HepG2 (cell line): Measurements from ENCODE around the gene MTR. TPM values are rescaled to one million over a fixed set of nuclear protein-coding genes. Genes with fewer than 3 reads are reported as not detected.

Source experiments
- ATAC-seq: fragments of 200-7000 bp; cut with Tn5 transposase; 3 replicates; pipeline ENCODE4 v1.9.1; 2020; ENCODE audit warnings: mild to moderate bottlenecking, moderate library complexity
- BruUV-seq: library from RNA; stranded (reverse); fragments of 400-500 nt; replicated peaks from 2 replicates; lab custom pipeline; 2021; lab: Mats Ljungman, UMichigan
- CTCF ChIA-PET: fragments of 300-600 bp; formaldehyde crosslinking; extraction: SDS; loops from one replicate; lab custom pipeline; 2021; ENCODE audit warnings: low total read pairs, inconsistent platforms, low intra/inter-chr PET ratio; lab: Yijun Ruan, JAX
- POLR2A ChIA-PET: fragments of 350-600 bp; sonication (Branson Sonifier 250); formaldehyde crosslinking; loops from one replicate; lab custom pipeline; 2020; ENCODE audit warnings: antibody characterized with exemption, inconsistent platforms; lab: Yijun Ruan, JAX
- DNase-seq: peaks from one replicate; pipeline ENCODE4 v3.0.0-alpha.2; 2015; ENCODE audit warnings: low spot score
- FAIRE-seq: peaks from 3 replicates; lab custom pipeline; 2011; peaks lifted over from hg19 to GRCh38; lab: Jason Lieb, UNC
- H2AFZ ChIP-seq: one replicate; pipeline ENCODE4 v1.6.1; 2011; ENCODE audit warnings: low read length, inconsistent platforms
- H3K27ac ChIP-seq: fragments of 300-600 bp; 3 replicates; pipeline ENCODE4 v1.8.0; 2011; ENCODE audit warnings: mixed run types, mild to moderate bottlenecking, mixed read lengths, low read length, inconsistent platforms; ENCODE audit not compliant: insufficient read depth; ENCODE audit errors: extremely low read length
- H3K27me3 ChIP-seq, 2 experiments: fragments of 200-600 bp in 1 of 2; 2 replicates in 1 of 2; 3 replicates in 1 of 2; pipeline versions ENCODE4 v1.6.0 to v1.8.0; 2011; ENCODE audit warnings: low read length in 2 of 2, mild to moderate bottlenecking in 2 of 2, moderate library complexity in 2 of 2, inconsistent platforms in 1 of 2; ENCODE audit not compliant: insufficient read depth in 2 of 2, control insufficient read depth in 1 of 2
- H3K36me3 ChIP-seq, 2 experiments: fragments of 200-600 bp in 1 of 2; replicated peaks in 1 of 2; 2 replicates in 1 of 2; 3 replicates in 1 of 2; pipeline versions ENCODE4 v1.5.1 to v1.8.0; 2011; ENCODE audit warnings: low read length in 2 of 2, inconsistent platforms in 1 of 2; ENCODE audit not compliant: insufficient read depth in 2 of 2, control insufficient read depth in 1 of 2
- H3K4me1 ChIP-seq: 2 replicates; pipeline ENCODE4 v1.5.1; 2012; ENCODE audit warnings: low read length, inconsistent platforms; ENCODE audit not compliant: insufficient read depth
- H3K4me2 ChIP-seq: 2 replicates; pipeline ENCODE4 v1.6.0; 2011; ENCODE audit warnings: low read depth, low read length, inconsistent platforms
- H3K4me3 ChIP-seq, 3 experiments: fragments of 200-600 bp in 1 of 3; sonication (generic), shearing (Covaris generic) in 1 of 3; replicated peaks in 1 of 3; 2 replicates each; pipeline ENCODE4 v1.5.1; 2011 to 2016; ENCODE audit warnings: low read length in 3 of 3, inconsistent platforms in 2 of 3, low read depth in 2 of 3, mild to moderate bottlenecking in 2 of 3, control low read depth in 1 of 3, mixed read lengths in 1 of 3; ENCODE audit not compliant: insufficient read depth in 1 of 3
- H3K79me2 ChIP-seq: one replicate; pipeline ENCODE4 v1.6.1; 2011; ENCODE audit warnings: low read length, inconsistent platforms; ENCODE audit not compliant: insufficient read depth
- H3K9ac ChIP-seq: 2 replicates; pipeline ENCODE4 v1.6.0; 2011; ENCODE audit warnings: mild to moderate bottlenecking, low read depth, low read length, inconsistent platforms; ENCODE audit not compliant: insufficient read depth
- H3K9me3 ChIP-seq: 2 replicates; pipeline ENCODE4 v1.5.1; 2012; ENCODE audit warnings: mild to moderate bottlenecking, low read length
- H4K20me1 ChIP-seq: 2 replicates; pipeline ENCODE4 v1.6.0; 2011; ENCODE audit warnings: inconsistent platforms, mild to moderate bottlenecking, low read length, moderate library complexity; ENCODE audit not compliant: insufficient read depth
- ADNP ChIP-seq: sonication (generic); formaldehyde crosslinking; IDR thresholded peaks from 2 replicates; pipeline ENCODE4 v1.4.0; 2020; ENCODE audit warnings: missing genetic modification reagents
- CTCF ChIP-seq: sonication (generic); formaldehyde crosslinking; IDR thresholded peaks from 2 replicates; pipeline ENCODE4 v1.5.0; 2020; ENCODE audit warnings: mild to moderate bottlenecking, missing genetic modification reagents, moderate library complexity
- LCORL ChIP-seq, 2 experiments: fragments of 450-650 bp in 1 of 2; sonication (generic) in 1 of 2; formaldehyde crosslinking in 1 of 2; IDR thresholded peaks; 2 replicates each; pipeline versions ENCODE4 v1.5.0 to v1.6.1; 2017 to 2020; ENCODE audit warnings: antibody characterized with exemption in 1 of 2, missing genetic modification reagents in 1 of 2
- MIER3 ChIP-seq: IDR thresholded peaks from 2 replicates; pipeline ENCODE4 v1.6.1; 2016; ENCODE audit warnings: missing compliant biosample characterization, borderline replicate concordance
- ONECUT2 ChIP-seq: sonication (generic); formaldehyde crosslinking; IDR thresholded peaks from 2 replicates; pipeline ENCODE4 v1.4.0; 2020; ENCODE audit warnings: missing genetic modification reagents
- STAG1 ChIP-seq: sonication (generic); formaldehyde crosslinking; IDR thresholded peaks from 2 replicates; pipeline ENCODE4 v1.4.0; 2020; ENCODE audit warnings: missing genetic modification reagents
- ZFP1 ChIP-seq: IDR thresholded peaks from 2 replicates; pipeline ENCODE4 v1.6.1; 2016
- ZFP36L1 ChIP-seq: sonication (generic); formaldehyde crosslinking; IDR thresholded peaks from 2 replicates; pipeline ENCODE4 v1.8.0; 2022; ENCODE audit warnings: mild to moderate bottlenecking, missing genetic modification reagents, moderate library complexity
- ZNF558 ChIP-seq: sonication (generic); formaldehyde crosslinking; IDR thresholded peaks from 2 replicates; pipeline ENCODE4 v1.9.0; 2022; ENCODE audit warnings: mild to moderate bottlenecking, missing genetic modification reagents, borderline replicate concordance
- ZNF616 ChIP-seq: sonication (generic); formaldehyde crosslinking; IDR thresholded peaks from 2 replicates; pipeline ENCODE4 v1.5.0; 2020; ENCODE audit warnings: low read depth, mild to moderate bottlenecking, missing genetic modification reagents
- ZNF761 ChIP-seq: sonication (generic); formaldehyde crosslinking; conservative IDR thresholded peaks from 2 replicates; pipeline ENCODE4 v1.4.0; 2020; ENCODE audit warnings: mild to moderate bottlenecking, missing genetic modification reagents
- WGBS: methylation state at CpG from one replicate; pipeline ENCODE4 v1.1.6; 2017; ENCODE audit warnings: low lambda C conversion rate; 5-methylcytosine and 5-hydroxymethylcytosine counted together
- in situ Hi-C: cut with HindIII; loops from 2 replicates; pipeline ENCODE4 v1.10.0; 2017; ENCODE audit warnings: low pct_unique_long_range_greater_than_20kb; ENCODE audit not compliant: extremely low pct_ligation_motif_present
- intact Hi-C: fragments of 100-400 bp; cut with micrococcal nuclease; formaldehyde crosslinking; loops from one replicate; pipeline ENCODE4 v1.10.0; 2022; ENCODE audit not compliant: unreplicated experiment
- polyA plus RNA-seq, 8 experiments: library from polyadenylated mRNA; depleted of rRNA in 3 of 8; stranded (reverse) in 7 of 8; unstranded in 1 of 8; fragments of >200 nt; fragmentation: Illumina TruSeq in 4 of 8; extraction: Trizol in 4 of 8; gene quantifications; 2 replicates each; pipeline versions ENCODE4 v1.2.1 to v1.2.3, GENCODE V29; 2011 to 2016; ENCODE audit warnings: low read depth in 4 of 8, missing spikeins in 1 of 8, mixed read lengths in 1 of 8; ENCODE audit not compliant: insufficient read depth in 1 of 8
- total RNA-seq, 5 experiments: library from RNA; depleted of rRNA; stranded (reverse); fragments of >200 nt; fragmentation: Illumina TruSeq; extraction: Trizol; gene quantifications; 2 replicates each; pipeline ENCODE4 v1.2.3, GENCODE V29; 2016; ENCODE audit warnings: low read depth in 1 of 5
- TF ChIP-seq, protein P1 (sequence below): sonication (generic); formaldehyde crosslinking; IDR thresholded peaks from 2 replicates; pipeline ENCODE4 v1.8.1; 2023; ENCODE audit warnings: missing genetic modification reagents, mild to moderate bottlenecking, borderline replicate concordance

Gene MTR
- total and polyA plus RNA-seq, 2 of the 13 experiments (the other 11 are each of a cell fraction or from before 2014, with no cell fraction given), result 16.3 to 36.1 TPM

DNA sequence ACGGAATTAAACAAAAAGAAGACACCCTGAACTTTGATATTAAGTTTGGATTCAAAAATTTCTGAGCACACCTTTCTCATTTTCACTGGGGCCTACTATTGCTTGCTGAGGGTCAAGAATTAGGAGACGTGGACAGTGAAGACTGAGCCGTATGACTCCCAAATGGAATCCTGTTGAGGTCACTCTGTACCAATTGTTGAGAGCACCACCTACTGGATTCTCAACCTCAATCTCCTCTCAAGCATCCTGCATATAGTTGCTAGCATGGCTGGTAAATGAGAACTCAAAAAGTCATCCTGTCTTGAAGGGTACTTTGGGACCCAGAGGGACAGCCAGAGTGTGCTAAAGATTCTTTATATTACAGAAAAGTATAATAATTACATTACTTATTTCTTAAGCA, 20.2 kb upstream of the MTR start:
- BruUV-seq, result no TSS peak
- in situ Hi-C loops, result loop anchor here (25.0 kb wide), 1 partner anchor 362 kb away; no protein-coding TSS in a partner anchor
- DNase-seq, result peak; percentile 24

More for the DNA sequence above, 20.2 kb upstream of the MTR start:
- intact Hi-C loops, result no loop called here
- no peaks in the 10 kb centered on the region for H3K79me2 ChIP-seq
- H3K9me3 ChIP-seq, result no peaks in the 10 kb centered on the region
- ATAC-seq (peak; percentile 92), FAIRE-seq (peak; percentile 50)
- no peak overlapping the region for H3K9ac ChIP-seq
- H3K4me3 ChIP-seq, result no peak overlapping the region
- no peaks in the 10 kb centered on the region for H3K36me3 ChIP-seq
- 30% methylated on average over 3 of the region's 3 CpGs for WGBS
- H3K4me1 ChIP-seq, result no peaks in the 10 kb centered on the region
- H4K20me1 ChIP-seq, result no peaks in the 10 kb centered on the region
- H2AFZ ChIP-seq, result no peak overlapping the region
- no peak overlapping the region for H3K27ac ChIP-seq
- ChIA-PET POLR2A (no interaction called here), CTCF (interaction anchor here (1.2 kb wide), 1 partner anchor 165 kb away, joined by 5 read pairs; no protein-coding TSS in a partner anchor)
- no peak overlapping the region for H3K4me2 ChIP-seq
- peaks cover 0 to 10% of the 10 kb centered on the region in 2 experiments; a peak in 3 of 5 replicates for H3K27me3 ChIP-seq
- TF ChIP-seq ADNP (CRISPR knock-in tag) (no peak), ZFP36L1 (no peak), CTCF (peak; percentile 66), ONECUT2 (CRISPR knock-in tag) (no peak), ZNF616 (CRISPR knock-in tag) (no peak), ZFP1 (CRISPR knock-in tag) (no peak), ZNF558 (CRISPR knock-in tag) (no peak), ZNF761 (no peak), STAG1 (peak; percentile 45), MIER3 (CRISPR knock-in tag) (no peak), LCORL (IDR thresholded peaks at IDR 0.05) (no peak), LCORL (CRISPR knock-in tag; IDR thresholded peaks at IDR 0.05) (no peak)
- TF ChIP-seq, protein P1, sequence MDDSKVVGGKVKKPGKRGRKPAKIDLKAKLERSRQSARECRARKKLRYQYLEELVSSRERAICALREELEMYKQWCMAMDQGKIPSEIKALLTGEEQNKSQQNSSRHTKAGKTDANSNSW (CRISPR knock-in tag), result no peak
- TF ChIP-seq, all 625 proteins: peak for 2
